GM18502 (cell line): ENCODE results near the gene LHFPL3.
"Not testable (repeated sequence)": the region's sequence is repeated elsewhere in the genome, so short reads cannot be mapped to it uniquely, and the experiment has no call there.

ENCODE experiments used
- ATAC-seq: cut with Tn5 transposase; IDR thresholded peaks from one replicate; pipeline ENCODE4 v1.9.1; 2021; ENCODE audit warnings: mild to moderate bottlenecking; ENCODE audit not compliant: unreplicated experiment, poor library complexity

Gene LHFPL3

GRCh38 chr7:104661575-104661974 is 333.2 kb downstream of the LHFPL3 start:
- ATAC-seq, result no peak

GRCh38 chr7:104664648-104665047 is 336.2 kb downstream of the LHFPL3 start:
- ATAC-seq, result no peak

GRCh38 chr7:104677587-104677986 is 349.2 kb downstream of the LHFPL3 start:
- ATAC-seq, result no peak

GRCh38 chr7:104679085-104679484 is 350.7 kb downstream of the LHFPL3 start:
- ATAC-seq, result no peak

GRCh38 chr7:104686286-104686685 is 357.9 kb downstream of the LHFPL3 start:
- no peak for ATAC-seq

- no peak for ATAC-seq
Observed at GRCh38 chr7:104694710-104695109, 366.3 kb downstream of the LHFPL3 start.

GRCh38 chr7:104695563-104695962 is 367.2 kb downstream of the LHFPL3 start:
- no peak for ATAC-seq

- no peak for ATAC-seq
Observed at GRCh38 chr7:104700336-104700735, 371.9 kb downstream of the LHFPL3 start.

- not testable (repeated sequence) for ATAC-seq
Observed at GRCh38 chr7:104721027-104721426, 392.6 kb downstream of the LHFPL3 start.

GRCh38 chr7:104723001-104723400 is 394.6 kb downstream of the LHFPL3 start:
- ATAC-seq, result no peak

GRCh38 chr7:104758504-104758903 is 430.1 kb downstream of the LHFPL3 start:
- no peak for ATAC-seq

- ATAC-seq, result no peak
Observed at GRCh38 chr7:104761892-104762291, 433.5 kb downstream of the LHFPL3 start.

- no peak for ATAC-seq
Observed at GRCh38 chr7:104767113-104767512, 438.7 kb downstream of the LHFPL3 start.

GRCh38 chr7:104767826-104768536 is 439.6 kb downstream of the LHFPL3 start:
- ATAC-seq, result no peak

- ATAC-seq, result no peak
Observed at GRCh38 chr7:104772405-104773345, 444.3 kb downstream of the LHFPL3 start.

- ATAC-seq, result no peak
Observed at GRCh38 chr7:104773796-104774195, 445.4 kb downstream of the LHFPL3 start.

- ATAC-seq, result no peak
Observed at GRCh38 chr7:104775531-104775930, 447.1 kb downstream of the LHFPL3 start.

- no peak for ATAC-seq
Observed at GRCh38 chr7:104777301-104777800, 448.9 kb downstream of the LHFPL3 start.

GRCh38 chr7:104779888-104780287 is 451.5 kb downstream of the LHFPL3 start:
- ATAC-seq, result no peak

GRCh38 chr7:104784686-104785085 is 456.3 kb downstream of the LHFPL3 start:
- ATAC-seq, result no peak

- ATAC-seq, result no peak
Observed at GRCh38 chr7:104789780-104790179, 461.4 kb downstream of the LHFPL3 start.
